Neural progenitor cell (in vitro differentiated cells): Measurements from ENCODE around the gene RBM15.

ENCODE experiments used
- CTCF ChIP-seq: fragments of 200-600 bp; sonication (generic); IDR thresholded peaks from 2 replicates; pipeline ENCODE4 v1.5.1; 2017; ENCODE audit warnings: antibody characterized with exemption, mild to moderate bottlenecking
- EZH2phosphoT487 ChIP-seq: fragments of 200-600 bp; sonication (generic); IDR thresholded peaks from 2 replicates; pipeline ENCODE4 v1.6.1; 2017; ENCODE audit warnings: antibody characterized with exemption

- no peak for TF ChIP-seq EZH2phosphoT487
- TF ChIP-seq CTCF: no peak
Observed at GRCh38 chr1:110344152-110344551, 5.0 kb downstream of the RBM15 start.
